HG03442 (cell line): ENCODE data around the gene ZNF423.
A peak's percentile ranks its signal among the peaks of the same experiment; 100 is the strongest.

Experiments used
- ATAC-seq: cut with Tn5 transposase; IDR thresholded peaks from one replicate; pipeline ENCODE4 v1.9.1; 2021; ENCODE audit warnings: mild to moderate bottlenecking, moderate library complexity; ENCODE audit not compliant: unreplicated experiment

Gene ZNF423

GRCh38 chr16:49468611-49469310 lies 387.2 kb downstream of the ZNF423 start:
- ATAC-seq: no peak

- no peak for ATAC-seq
These were observed 388.2 kb downstream of the ZNF423 start for GRCh38 chr16:49467540-49468372.

GRCh38 chr16:49466881-49467280 lies 389.0 kb downstream of the ZNF423 start:
- no peak for ATAC-seq

- no peak for ATAC-seq
These were observed 389.4 kb downstream of the ZNF423 start for GRCh38 chr16:49466529-49466831.

GRCh38 chr16:49465661-49466528 lies 390.0 kb downstream of the ZNF423 start:
- ATAC-seq: no peak

- no peak for ATAC-seq
These were observed 390.9 kb downstream of the ZNF423 start for GRCh38 chr16:49464877-49465504.

GRCh38 chr16:49464093-49464492 lies 391.8 kb downstream of the ZNF423 start:
- ATAC-seq: no peak

GRCh38 chr16:49463529-49463928 lies 392.4 kb downstream of the ZNF423 start:
- ATAC-seq: peak; percentile 91

GRCh38 chr16:49462989-49463371 lies 392.9 kb downstream of the ZNF423 start:
- ATAC-seq: no peak

- ATAC-seq: no peak
These were observed 393.4 kb downstream of the ZNF423 start for GRCh38 chr16:49462362-49462988.

- ATAC-seq: no peak
These were observed 394.4 kb downstream of the ZNF423 start for GRCh38 chr16:49461517-49461951.

GRCh38 chr16:49460786-49461470 lies 395.0 kb downstream of the ZNF423 start:
- no peak for ATAC-seq

GRCh38 chr16:49459953-49460735 lies 395.8 kb downstream of the ZNF423 start:
- no peak for ATAC-seq

GRCh38 chr16:49458656-49459445 lies 397.1 kb downstream of the ZNF423 start:
- no peak for ATAC-seq

- no peak for ATAC-seq
These were observed 397.7 kb downstream of the ZNF423 start for GRCh38 chr16:49458243-49458642.

- no peak for ATAC-seq
These were observed 398.7 kb downstream of the ZNF423 start for GRCh38 chr16:49457196-49457595.

GRCh38 chr16:49456763-49457162 lies 399.1 kb downstream of the ZNF423 start:
- no peak for ATAC-seq

GRCh38 chr16:49455991-49456745 lies 399.7 kb downstream of the ZNF423 start:
- ATAC-seq: no peak
